Tibial nerve (tissue), 4 donors: Measurements from ENCODE around the gene CCDC122. TPM values are rescaled to one million over a fixed set of nuclear protein-coding genes. Genes with fewer than 3 reads are reported as not detected.

ENCODE experiments used
- DNase-seq, 2 donors: peaks; one replicate each; pipeline ENCODE4 v3.0.0-alpha.2; 2019; ENCODE audit warnings: low spot score in 2 of 2
- H3K27ac ChIP-seq, 4 donors: fragments of 200-600 bp; sonication (generic) in 3 of 4; one replicate each; pipeline ENCODE4 v1.5.1; 2017 to 2019; ENCODE audit warnings: mild to moderate bottlenecking in 1 of 4
- H3K27me3 ChIP-seq, 2 donors: fragments of 200-600 bp; sonication (generic) in 1 of 2; one replicate each; pipeline versions ENCODE4 v1.5.1 to v1.6.0; 2017 to 2019
- H3K36me3 ChIP-seq, 3 donors: fragments of 200-600 bp; sonication (generic); one replicate each; pipeline ENCODE4 v1.5.1; 2018 to 2019
- H3K4me1 ChIP-seq, 4 donors: fragments of 200-600 bp; sonication (generic) in 3 of 4; one replicate each; pipeline ENCODE4 v1.5.1; 2017 to 2019
- H3K4me3 ChIP-seq, 4 donors: fragments of 200-600 bp; sonication (generic) in 3 of 4; one replicate each; pipeline ENCODE4 v1.5.1; 2017 to 2019; ENCODE audit warnings: mild to moderate bottlenecking in 1 of 4, moderate library complexity in 1 of 4
- H3K9me3 ChIP-seq, 4 donors: fragments of 200-600 bp; sonication (generic) in 3 of 4; one replicate each; pipeline ENCODE4 v1.5.1; 2017 to 2019
- EP300 ChIP-seq, 2 donors: sonication (generic); formaldehyde crosslinking; IDR thresholded peaks; one replicate each; pipeline ENCODE4 v1.6.1; 2017; ENCODE audit warnings: antibody characterized with exemption in 2 of 2, mild to moderate bottlenecking in 1 of 2
- POLR2A ChIP-seq, 2 donors: fragments of 450-650 bp; IDR thresholded peaks; one replicate each; pipeline ENCODE4 v1.6.1; 2017; ENCODE audit warnings: antibody characterized with exemption in 2 of 2, mild to moderate bottlenecking in 2 of 2, moderate library complexity in 2 of 2
- WGBS, 2 donors: methylation state at CpG; one replicate each; pipeline ENCODE4 v1.1.5; 2018; 5-methylcytosine and 5-hydroxymethylcytosine counted together
- total RNA-seq, 4 donors: library from RNA; depleted of rRNA; stranded (reverse); fragments of >200 nt; gene quantifications; one replicate each; pipeline ENCODE4 v1.1.0, GENCODE V29; 2016
- TF ChIP-seq, protein P1 (sequence below), 5 experiments: fragments of 200-600 bp in 3 of 5; fragments of 450-650 bp in 2 of 5; sonication (generic) in 3 of 5; IDR thresholded peaks; one replicate each; pipeline ENCODE4 v1.5.1; 2016 to 2019; ENCODE audit warnings: antibody characterized with exemption in 5 of 5, mild to moderate bottlenecking in 3 of 5, moderate library complexity in 2 of 5

The CCDC122 gene
- total RNA-seq, 4 donors from 2014 or later = 1.0 to 5.7 (median 2.5) TPM

DNA sequence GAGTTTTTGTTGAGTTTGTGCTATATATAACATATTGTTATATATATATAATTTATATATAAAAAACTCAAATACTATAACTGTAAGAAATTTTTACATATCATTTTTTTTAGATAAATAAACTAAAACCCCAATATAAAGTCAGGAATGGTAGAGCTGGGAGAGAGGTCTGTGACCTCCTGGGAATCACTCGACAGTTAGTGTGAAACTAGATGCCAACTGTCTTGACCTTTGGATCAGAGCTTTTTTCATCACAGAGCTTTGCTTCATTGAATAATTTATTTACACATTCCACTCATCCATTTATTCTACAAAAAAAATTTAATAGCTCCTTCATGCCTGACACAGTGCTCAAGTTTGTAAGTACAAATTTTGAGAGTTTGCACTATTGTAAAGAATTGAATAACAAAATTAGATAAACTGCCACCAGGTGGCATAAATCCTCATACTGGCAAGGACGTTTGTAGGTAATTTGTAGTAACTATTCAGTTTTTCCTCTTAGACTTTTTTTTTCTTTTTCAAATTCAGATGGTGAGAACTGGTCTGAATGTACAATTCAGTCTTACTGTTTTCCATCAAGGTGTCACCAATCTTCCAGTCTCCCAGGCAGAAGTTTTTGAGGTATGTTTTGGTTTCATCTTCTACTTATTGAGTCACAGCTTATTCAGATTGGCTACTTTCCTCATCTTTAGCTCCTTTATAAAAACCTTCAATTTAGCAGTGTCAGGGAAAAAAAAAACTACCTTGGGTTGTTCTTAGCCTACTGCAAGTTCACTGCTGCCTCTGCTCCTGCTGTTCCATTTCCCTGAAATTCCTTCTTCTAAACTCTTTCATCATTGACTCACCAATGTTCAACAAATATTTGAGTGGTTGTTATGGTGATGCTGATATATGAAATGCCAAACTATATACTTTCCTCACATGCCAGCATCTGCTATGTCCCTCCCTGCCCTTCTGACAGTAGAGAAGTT is 28.9 kb upstream of the CCDC122 start:
- H3K36me3 ChIP-seq = no peaks in the 10 kb centered on the region
- H3K4me3 ChIP-seq = no peak overlapping the region
- H3K4me1 ChIP-seq = peaks cover 0 to 6% (median 0%) of the 10 kb centered on the region in 4 donors
- TF ChIP-seq, protein P1, sequence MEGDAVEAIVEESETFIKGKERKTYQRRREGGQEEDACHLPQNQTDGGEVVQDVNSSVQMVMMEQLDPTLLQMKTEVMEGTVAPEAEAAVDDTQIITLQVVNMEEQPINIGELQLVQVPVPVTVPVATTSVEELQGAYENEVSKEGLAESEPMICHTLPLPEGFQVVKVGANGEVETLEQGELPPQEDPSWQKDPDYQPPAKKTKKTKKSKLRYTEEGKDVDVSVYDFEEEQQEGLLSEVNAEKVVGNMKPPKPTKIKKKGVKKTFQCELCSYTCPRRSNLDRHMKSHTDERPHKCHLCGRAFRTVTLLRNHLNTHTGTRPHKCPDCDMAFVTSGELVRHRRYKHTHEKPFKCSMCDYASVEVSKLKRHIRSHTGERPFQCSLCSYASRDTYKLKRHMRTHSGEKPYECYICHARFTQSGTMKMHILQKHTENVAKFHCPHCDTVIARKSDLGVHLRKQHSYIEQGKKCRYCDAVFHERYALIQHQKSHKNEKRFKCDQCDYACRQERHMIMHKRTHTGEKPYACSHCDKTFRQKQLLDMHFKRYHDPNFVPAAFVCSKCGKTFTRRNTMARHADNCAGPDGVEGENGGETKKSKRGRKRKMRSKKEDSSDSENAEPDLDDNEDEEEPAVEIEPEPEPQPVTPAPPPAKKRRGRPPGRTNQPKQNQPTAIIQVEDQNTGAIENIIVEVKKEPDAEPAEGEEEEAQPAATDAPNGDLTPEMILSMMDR (IDR thresholded peaks at IDR 0.05) = peak; percentile 27 to 65 (median 51)
- TF ChIP-seq EP300 (IDR thresholded peaks at IDR 0.05) = no peak
- H3K27ac ChIP-seq = no peak overlapping the region
- 10 to 12% methylated on average over 2 of the region's 2 CpGs for WGBS, 2 donors
- no peaks in the 10 kb centered on the region for H3K9me3 ChIP-seq
- H3K27me3 ChIP-seq = no peaks in the 10 kb centered on the region
- DNase-seq = peak in 1 of 2 donors; percentile 40

DNA sequence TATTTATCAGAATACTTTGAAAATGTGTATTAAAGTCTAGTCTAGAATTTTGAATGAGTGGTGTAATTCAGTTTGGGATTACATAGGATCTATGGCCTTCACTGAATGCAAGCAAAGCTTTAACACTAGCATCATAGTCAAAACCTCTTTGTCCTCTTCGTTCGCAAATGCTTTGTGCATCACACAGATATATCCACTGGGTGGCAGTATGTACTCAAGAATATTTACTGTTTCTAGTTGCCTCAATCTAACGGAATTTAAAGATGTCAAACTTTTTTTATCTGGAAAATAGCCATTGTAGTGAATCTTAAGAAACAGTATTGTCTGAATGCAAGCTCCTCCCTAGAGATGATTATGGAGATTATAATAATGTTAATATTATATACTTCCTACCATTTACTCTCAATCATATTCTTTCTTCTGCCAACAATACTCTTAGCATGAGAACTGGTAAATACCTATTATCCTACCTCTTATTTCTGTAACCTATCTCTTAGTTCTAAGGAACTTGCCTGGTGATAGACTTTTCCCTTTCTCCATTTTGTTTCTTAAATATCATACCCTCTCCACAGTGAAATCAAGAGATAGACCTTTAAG is 26.0 kb upstream of the CCDC122 start:
- H3K36me3 ChIP-seq = no peaks in the 10 kb centered on the region
- H3K27ac ChIP-seq = no peak overlapping the region
- TF ChIP-seq EP300 (IDR thresholded peaks at IDR 0.05) (peak in 1 of 2 donors; percentile 17), POLR2A (IDR thresholded peaks at IDR 0.05) (no peak)
- TF ChIP-seq, protein P1 (IDR thresholded peaks at IDR 0.05) = peak; percentile 69 to 86 (median 80)
- 0 to 2% methylated on average over 3 of the region's 3 CpGs for WGBS, 2 donors
- no peak overlapping the region for H3K4me3 ChIP-seq
- H3K9me3 ChIP-seq = no peaks in the 10 kb centered on the region
- H3K27me3 ChIP-seq = no peaks in the 10 kb centered on the region
- peak in 1 of 2 donors; percentile 81 for DNase-seq
- peaks cover 0 to 6% (median 0%) of the 10 kb centered on the region in 4 donors for H3K4me1 ChIP-seq

DNA sequence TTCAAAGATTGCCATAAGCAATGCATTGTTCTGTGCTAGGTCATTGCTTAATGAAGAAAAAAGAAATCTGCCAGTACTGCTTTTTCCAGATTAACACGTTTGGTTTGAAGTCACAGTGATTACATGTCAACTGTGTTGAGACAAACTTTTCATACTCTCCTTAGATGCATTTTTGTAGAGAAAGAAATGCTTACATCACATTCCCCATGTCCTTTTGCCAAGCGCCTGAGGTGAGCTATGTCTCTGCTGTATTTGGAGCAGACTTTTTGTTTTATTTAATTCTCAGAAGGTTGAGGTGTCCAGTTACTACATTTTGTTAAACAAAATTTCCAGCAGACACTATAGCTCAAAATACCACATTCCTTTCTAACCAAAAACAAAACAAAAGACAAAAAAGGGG is 16.4 kb upstream of the CCDC122 start:
- H3K4me3 ChIP-seq = no peak overlapping the region
- TF ChIP-seq, protein P1 (IDR thresholded peaks at IDR 0.05) = no peak
- TF ChIP-seq POLR2A (IDR thresholded peaks at IDR 0.05) (no peak), EP300 (IDR thresholded peaks at IDR 0.05) (no peak)
- DNase-seq = no peak
- no peak overlapping the region for H3K27ac ChIP-seq
- H3K36me3 ChIP-seq = peaks cover 0 to 4% (median 0%) of the 10 kb centered on the region in 3 donors
- WGBS, 2 donors = 52 to 67% methylated on average over 2 of the region's 2 CpGs
- H3K27me3 ChIP-seq = no peaks in the 10 kb centered on the region
- H3K4me1 ChIP-seq = no peaks in the 10 kb centered on the region
- no peaks in the 10 kb centered on the region for H3K9me3 ChIP-seq

DNA sequence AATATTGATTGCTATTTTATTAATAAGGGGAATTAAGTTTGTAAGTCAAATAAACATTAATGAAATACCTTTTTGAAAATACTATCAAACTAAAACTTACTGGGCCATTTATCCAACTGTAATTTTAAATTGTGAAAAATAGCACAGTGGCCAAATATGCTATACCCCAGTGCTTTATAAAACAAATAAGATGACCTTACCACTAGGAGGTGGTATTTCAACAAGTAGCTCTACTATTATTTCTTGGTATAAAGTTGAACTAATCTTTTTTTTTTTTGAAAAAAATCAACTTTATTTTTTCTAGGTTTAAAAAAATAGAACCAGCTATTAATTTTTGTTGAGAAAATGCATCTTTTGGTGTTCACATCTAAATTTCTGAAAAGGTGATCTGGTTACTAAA is 14.9 kb upstream of the CCDC122 start:
- Histone ChIP-seq H3K36me3 (peaks cover 0 to 8% (median 0%) of the 10 kb centered on the region in 3 donors), H3K9me3 (no peaks in the 10 kb centered on the region), H3K4me3 (no peak overlapping the region), H3K4me1 (no peaks in the 10 kb centered on the region), H3K27ac (no peak overlapping the region), H3K27me3 (no peaks in the 10 kb centered on the region)
- no peak for DNase-seq
- TF ChIP-seq POLR2A (IDR thresholded peaks at IDR 0.05) = no peak
- TF ChIP-seq, protein P1 (IDR thresholded peaks at IDR 0.05) = peak in 1 of 5 experiments; percentile 14

DNA sequence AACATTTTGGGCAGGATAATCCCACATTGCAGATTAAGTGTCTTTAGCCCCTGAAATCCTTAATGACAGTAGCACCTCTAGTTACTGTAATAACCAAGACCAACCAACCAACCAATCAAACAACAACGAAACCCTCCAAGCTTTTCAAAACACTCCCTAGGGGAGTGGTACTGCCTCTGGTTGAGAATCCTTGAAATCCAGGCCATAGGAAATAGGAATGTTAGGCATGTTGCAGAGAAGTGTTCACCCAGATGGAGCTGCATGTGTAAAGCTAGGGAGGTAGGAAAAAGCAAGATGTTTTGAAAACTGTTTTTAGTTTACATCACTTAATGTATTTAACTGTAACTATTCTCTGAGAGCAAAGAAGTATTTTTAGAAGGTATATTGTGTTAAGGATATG is 4.7 kb upstream of the CCDC122 start:
- no peaks in the 10 kb centered on the region for H3K27me3 ChIP-seq
- H3K4me1 ChIP-seq = peaks cover 0 to 11% (median 4%) of the 10 kb centered on the region in 4 donors
- H3K9me3 ChIP-seq = no peaks in the 10 kb centered on the region
- DNase-seq = no peak
- H3K27ac ChIP-seq = no peak overlapping the region
- H3K4me3 ChIP-seq = no peak overlapping the region
- peaks cover 0 to 6% (median 0%) of the 10 kb centered on the region in 3 donors for H3K36me3 ChIP-seq
- TF ChIP-seq EP300 (IDR thresholded peaks at IDR 0.05) (no peak), POLR2A (IDR thresholded peaks at IDR 0.05) (no peak)
- TF ChIP-seq, protein P1 (IDR thresholded peaks at IDR 0.05) = no peak
- WGBS, 2 donors = 75 to 81% methylated on average over 1 of the region's 1 CpG
